A673 (cell line): Measurements from ENCODE around the gene ZNF638. TPM values are rescaled to one million over a fixed set of nuclear protein-coding genes. Genes with fewer than 3 reads are reported as not detected.
"Not testable (repeated sequence)": the region's sequence is repeated elsewhere in the genome, so short reads cannot be mapped to it uniquely, and the experiment has no call there.

Experiments used
- BruUV-seq: library from RNA; stranded (reverse); fragments of 400-500 nt; replicated peaks from 2 replicates; lab custom pipeline; 2021; lab: Mats Ljungman, UMichigan
- CTCF ChIA-PET: fragments of 300-600 bp; sonication (Branson Sonifier 250); formaldehyde crosslinking; loops from one replicate; lab custom pipeline; 2022; ENCODE audit warnings: antibody characterized with exemption; lab: Charles Lee
- POLR2A ChIA-PET: fragments of 300-600 bp; sonication (Branson Sonifier 250); formaldehyde crosslinking; loops from one replicate; lab custom pipeline; 2022; ENCODE audit warnings: antibody characterized with exemption; ENCODE audit not compliant: low non-redundant PET; lab: Charles Lee
- DNase-seq: peaks from one replicate; pipeline ENCODE4 v3.0.0-alpha.2; 2015; ENCODE audit warnings: low spot score
- H3K27ac ChIP-seq: fragments of 200-600 bp; sonication (generic); 2 replicates; pipeline ENCODE4 v1.5.1; 2016; ENCODE audit warnings: mixed run types, low read depth, mild to moderate bottlenecking, mixed read lengths, antibody characterized with exemption, low read length; ENCODE audit not compliant: poor library complexity, severe bottlenecking
- H3K27me3 ChIP-seq: fragments of 200-600 bp; sonication (generic); replicated peaks from 2 replicates; pipeline ENCODE4 v1.6.1; 2017; ENCODE audit warnings: mixed run types, low read depth, mild to moderate bottlenecking, mixed read lengths, antibody characterized with exemption, low read length; ENCODE audit not compliant: insufficient read depth, poor library complexity
- H3K36me3 ChIP-seq: fragments of 200-600 bp; sonication (generic); 2 replicates; pipeline ENCODE4 v1.6.1; 2016; ENCODE audit warnings: mixed run types, mild to moderate bottlenecking, mixed read lengths, antibody characterized with exemption, low read length; ENCODE audit not compliant: insufficient read depth, poor library complexity, severe bottlenecking
- H3K4me1 ChIP-seq: fragments of 200-600 bp; sonication (generic); 2 replicates; pipeline ENCODE4 v1.6.1; 2017; ENCODE audit warnings: mixed run types, mild to moderate bottlenecking, mixed read lengths, antibody characterized with exemption, low read length; ENCODE audit not compliant: insufficient read depth, poor library complexity, severe bottlenecking
- H3K4me3 ChIP-seq: fragments of 200-600 bp; sonication (generic); 2 replicates; pipeline ENCODE4 v1.5.1; 2016; ENCODE audit warnings: low read depth, mixed run types, mild to moderate bottlenecking, mixed read lengths, low read length; ENCODE audit not compliant: poor library complexity, severe bottlenecking
- H3K9me3 ChIP-seq: fragments of 200-600 bp; sonication (generic); 2 replicates; pipeline ENCODE4 v1.6.1; 2016; ENCODE audit warnings: mixed run types, low read depth, mild to moderate bottlenecking, mixed read lengths, antibody characterized with exemption, low read length; ENCODE audit not compliant: poor library complexity, severe bottlenecking
- CTCF ChIP-seq: fragments of 300-800, 200-600 bp; sonication (generic); conservative IDR thresholded peaks from 2 replicates; pipeline ENCODE4 v1.5.1; 2017; ENCODE audit warnings: low read depth, mild to moderate bottlenecking, antibody characterized with exemption, low read length, moderate library complexity, mixed read lengths
- EZH2 ChIP-seq: fragments of 200-600 bp; sonication (generic); IDR thresholded peaks from 2 replicates; pipeline ENCODE4 v1.6.1; 2017; ENCODE audit warnings: borderline replicate concordance, low read depth, mild to moderate bottlenecking, mixed read lengths, antibody characterized with exemption, low read length; ENCODE audit not compliant: poor library complexity, severe bottlenecking
- intact Hi-C: fragments of 100-400 bp; cut with micrococcal nuclease; formaldehyde crosslinking; loops from one replicate; pipeline ENCODE4 v1.10.0; 2022; ENCODE audit not compliant: unreplicated experiment
- total RNA-seq: library from RNA; stranded (reverse); gene quantifications from 2 replicates; pipeline ENCODE4 v1.2.3, GENCODE V29; 2021

The ZNF638 gene
- total RNA-seq, 1 experiment from 2014 or later: 126 TPM

- intact Hi-C loops: no loop called here
- Histone ChIP-seq H3K27me3 (no peaks in the 10 kb centered on the region), H3K4me3 (no peak overlapping the region), H3K9me3 (no peaks in the 10 kb centered on the region), H3K27ac (no peak overlapping the region), H3K4me1 (no peaks in the 10 kb centered on the region), H3K36me3 (no peaks in the 10 kb centered on the region)
- ChIA-PET POLR2A (no interaction called here), CTCF (interaction anchor here (0.6 kb wide), 1 partner anchor 18 kb away, joined by 7 read pairs; the partner anchor contains the start of gene ZNF638)
- TF ChIP-seq EZH2 (no peak), CTCF (no peak)
- no TSS peak for BruUV-seq
- no peak for DNase-seq
Measured at GRCh38 chr2:71313016-71313766, 18.4 kb upstream of the ZNF638 start.

DNA sequence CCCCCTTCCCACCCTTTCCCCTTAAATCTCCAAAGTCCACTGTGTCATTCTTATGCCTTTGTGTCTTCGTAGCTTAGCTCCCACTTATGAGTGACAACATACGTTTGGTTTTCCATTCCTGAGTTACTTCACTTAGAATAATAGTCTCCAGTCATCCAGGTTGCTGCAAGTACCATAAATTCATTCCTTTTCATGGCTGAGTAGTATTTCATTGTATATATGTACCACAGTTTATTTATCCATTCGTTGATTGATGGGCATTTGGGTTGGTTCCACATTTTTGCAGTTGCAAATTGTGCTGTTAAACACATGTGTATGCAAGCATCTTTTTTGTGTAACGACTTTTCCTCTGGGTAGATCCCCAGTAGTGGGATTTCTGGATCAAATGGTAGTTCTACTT is 14.5 kb upstream of the ZNF638 start:
- intact Hi-C loops: no loop called here
- H3K4me3 ChIP-seq: no peak overlapping the region
- no TSS peak for BruUV-seq
- no peaks in the 10 kb centered on the region for H3K9me3 ChIP-seq
- no peak for DNase-seq
- no peaks in the 10 kb centered on the region for H3K36me3 ChIP-seq
- ChIA-PET POLR2A (no interaction called here), CTCF (no interaction called here)
- TF ChIP-seq EZH2 (no peak), CTCF (no peak)
- H3K27me3 ChIP-seq: no peaks in the 10 kb centered on the region
- no peak overlapping the region for H3K27ac ChIP-seq
- H3K4me1 ChIP-seq: no peaks in the 10 kb centered on the region

- BruUV-seq, H3K36me3 ChIP-seq, CTCF ChIA-PET, H3K9me3 ChIP-seq, intact Hi-C loops, POLR2A ChIA-PET, H3K4me3 ChIP-seq, H3K27ac ChIP-seq, H3K27me3 ChIP-seq, DNase-seq, H3K4me1 ChIP-seq: not testable (repeated sequence)
Measured at GRCh38 chr2:71317900-71318299, 13.7 kb upstream of the ZNF638 start.

DNA sequence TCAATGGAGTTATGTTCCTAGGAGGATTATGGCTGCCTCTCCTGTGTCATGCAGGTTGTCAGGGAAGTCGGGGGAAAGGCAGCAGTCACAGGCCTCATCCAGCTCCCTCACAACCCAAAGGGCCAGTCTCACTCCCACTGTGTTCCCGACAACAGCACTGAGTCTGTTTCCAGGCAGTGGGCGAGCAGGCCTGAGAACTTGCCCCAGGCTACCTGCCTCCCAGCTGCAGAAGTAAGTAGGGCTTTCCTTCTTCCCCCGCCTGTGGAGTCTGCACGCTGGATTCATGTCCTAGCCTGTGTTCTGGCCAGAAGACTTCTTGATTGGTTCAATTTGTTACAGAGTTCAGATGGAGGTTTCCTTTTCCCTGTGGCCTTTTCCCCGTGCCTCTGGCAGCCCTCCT is 8.2 kb upstream of the ZNF638 start:
- Histone ChIP-seq H3K4me1 (no peaks in the 10 kb centered on the region), H3K4me3 (no peak overlapping the region), H3K36me3 (no peaks in the 10 kb centered on the region), H3K27me3 (no peaks in the 10 kb centered on the region), H3K27ac (no peak overlapping the region), H3K9me3 (no peaks in the 10 kb centered on the region)
- no TSS peak for BruUV-seq
- ChIA-PET POLR2A (no interaction called here), CTCF (no interaction called here)
- intact Hi-C loops: no loop called here
- DNase-seq: no peak
- no peak for TF ChIP-seq CTCF
- no peak for TF ChIP-seq EZH2
